IMR-90 (cell line): Measurements from ENCODE around the gene ENPP6. TPM values are rescaled to one million over a fixed set of nuclear protein-coding genes. Genes with fewer than 3 reads are reported as not detected.

Source experiments
- ATAC-seq: fragments of 200-7000 bp; cut with Tn5 transposase; 2 replicates; pipeline ENCODE4 v1.9.1; 2020; ENCODE audit warnings: low read depth, mild to moderate bottlenecking, moderate library complexity
- BruUV-seq: library from RNA; stranded (reverse); fragments of 400-500 nt; replicated peaks from 2 replicates; lab custom pipeline; 2021; lab: Mats Ljungman, UMichigan
- CTCF ChIA-PET: fragments of 300-600 bp; formaldehyde crosslinking; extraction: SDS; loops from one replicate; lab custom pipeline; 2021; ENCODE audit warnings: antibody characterized with exemption; lab: Yijun Ruan, JAX
- POLR2A ChIA-PET: fragments of 300-600 bp; sonication (Branson Sonifier 250); formaldehyde crosslinking; loops from one replicate; lab custom pipeline; 2022; ENCODE audit warnings: antibody characterized with exemption; ENCODE audit not compliant: unreplicated experiment; lab: Charles Lee
- DNase-seq: peaks from one replicate; pipeline ENCODE4 v3.0.0; 2013
- H2AFZ ChIP-seq: replicated peaks from 2 replicates; pipeline ENCODE3; 2013; ENCODE audit warnings: low read length, mild to moderate bottlenecking; ENCODE audit not compliant: poor library complexity
- H2AK5ac ChIP-seq: 2 replicates; pipeline ENCODE4 v1.6.1; 2013; ENCODE audit warnings: low read depth, low read length, inconsistent platforms
- H2AK9ac ChIP-seq: replicated peaks from 2 replicates; pipeline ENCODE3; 2013; ENCODE audit warnings: mild to moderate bottlenecking, low read depth, low read length, moderate library complexity; ENCODE audit not compliant: poor library complexity
- H2BK120ac ChIP-seq: 2 replicates; pipeline ENCODE4 v1.6.1; 2013; ENCODE audit warnings: low read depth, low read length, inconsistent platforms
- H2BK15ac ChIP-seq: 3 replicates; pipeline ENCODE4 v1.6.1; 2013; ENCODE audit warnings: low read depth, low read length, inconsistent platforms
- H2BK20ac ChIP-seq: 2 replicates; pipeline ENCODE4 v1.6.1; 2013; ENCODE audit warnings: low read depth, mild to moderate bottlenecking, inconsistent platforms, low read length, moderate library complexity
- H2BK5ac ChIP-seq: 2 replicates; pipeline ENCODE4 v1.6.1; 2013; ENCODE audit warnings: mild to moderate bottlenecking, low read depth, low read length, inconsistent platforms; ENCODE audit not compliant: poor library complexity, severe bottlenecking
- H3K14ac ChIP-seq: replicated peaks from 2 replicates; pipeline ENCODE4 v1.6.1; 2013; ENCODE audit warnings: low read depth, low read length, inconsistent platforms
- H3K18ac ChIP-seq: 2 replicates; pipeline ENCODE4 v1.6.1; 2013; ENCODE audit warnings: low read depth, low read length, control low read depth
- H3K23ac ChIP-seq: 2 replicates; pipeline ENCODE4 v1.6.1; 2013; ENCODE audit warnings: low read depth, low read length, inconsistent platforms
- H3K27ac ChIP-seq: 2 replicates; pipeline ENCODE4 v1.5.1; 2013; ENCODE audit warnings: mild to moderate bottlenecking, control low read depth, low read length; ENCODE audit not compliant: insufficient read depth
- H3K27me3 ChIP-seq: 2 replicates; pipeline ENCODE4 v1.6.1; 2013; ENCODE audit warnings: low read length; ENCODE audit not compliant: control insufficient read depth, insufficient read depth
- H3K36me3 ChIP-seq: 2 replicates; pipeline ENCODE4 v1.6.1; 2013; ENCODE audit warnings: low read length, mixed read lengths; ENCODE audit not compliant: control insufficient read depth, insufficient read depth
- H3K4ac ChIP-seq: 2 replicates; pipeline ENCODE4 v1.6.1; 2013; ENCODE audit warnings: low read depth, low read length, inconsistent platforms
- H3K4me1 ChIP-seq: 2 replicates; pipeline ENCODE4 v1.6.1; 2013; ENCODE audit warnings: low read length, mixed read lengths; ENCODE audit not compliant: control insufficient read depth, insufficient read depth
- H3K4me2 ChIP-seq: 2 replicates; pipeline ENCODE4 v1.6.1; 2013; ENCODE audit warnings: low read depth, mild to moderate bottlenecking, control low read depth, low read length, moderate library complexity
- H3K4me3 ChIP-seq: 2 replicates; pipeline ENCODE4 v1.5.1; 2013; ENCODE audit warnings: low read depth, mild to moderate bottlenecking, control low read depth, low read length, moderate library complexity; ENCODE audit not compliant: insufficient read depth
- H3K56ac ChIP-seq: 2 replicates; pipeline ENCODE4 v1.6.1; 2013; ENCODE audit warnings: low read length, inconsistent platforms; ENCODE audit not compliant: insufficient read depth; ENCODE audit errors: extremely low read depth
- H3K79me1 ChIP-seq, 2 experiments: 2 replicates each; pipeline ENCODE4 v1.6.1; 2013; ENCODE audit warnings: low read length in 2 of 2, inconsistent platforms in 1 of 2, low read depth in 1 of 2
- H3K9ac ChIP-seq: 2 replicates; pipeline ENCODE4 v1.6.1; 2013; ENCODE audit warnings: low read depth, low read length, control low read depth
- H3K9me1 ChIP-seq: 2 replicates; pipeline ENCODE4 v1.6.1; 2013; ENCODE audit warnings: low read length, inconsistent platforms; ENCODE audit not compliant: insufficient read depth
- H3K9me3 ChIP-seq: 2 replicates; pipeline ENCODE4 v1.6.1; 2013; ENCODE audit warnings: low read length; ENCODE audit not compliant: control insufficient read depth, insufficient read depth
- H4K20me1 ChIP-seq: 2 replicates; pipeline ENCODE4 v1.6.1; 2013; ENCODE audit warnings: low read length, inconsistent platforms; ENCODE audit not compliant: insufficient read depth
- H4K5ac ChIP-seq: 2 replicates; pipeline ENCODE4 v1.6.1; 2013; ENCODE audit warnings: mild to moderate bottlenecking, low read depth, low read length, control low read depth
- H4K8ac ChIP-seq, 2 experiments: 2 replicates each; pipeline ENCODE4 v1.6.1; 2013; ENCODE audit warnings: low read depth in 2 of 2, low read length in 2 of 2, control low read depth in 1 of 2, inconsistent platforms in 1 of 2
- H4K91ac ChIP-seq: 2 replicates; pipeline ENCODE4 v1.6.1; 2013; ENCODE audit warnings: low read depth, low read length, inconsistent platforms; ENCODE audit not compliant: insufficient read depth
- BHLHE40 ChIP-seq: fragments of 150-350 bp; IDR thresholded peaks from 2 replicates; pipeline ENCODE4 v1.6.1; 2016; ENCODE audit warnings: mild to moderate bottlenecking, low read depth, low read length
- CEBPB ChIP-seq: IDR thresholded peaks from 2 replicates; pipeline ENCODE4 v1.6.1; 2012; ENCODE audit warnings: low read depth, low read length, improper control_type of control experiment
- CHD1 ChIP-seq: IDR thresholded peaks from 2 replicates; pipeline ENCODE4 v1.6.1; 2012; ENCODE audit warnings: low read depth, low read length, improper control_type of control experiment
- FOS ChIP-seq: fragments of 150-350 bp; IDR thresholded peaks from 2 replicates; pipeline ENCODE4 v1.6.1; 2016; ENCODE audit warnings: low read depth, low read length
- MAFK ChIP-seq: IDR thresholded peaks from 2 replicates; pipeline ENCODE4 v1.6.1; 2012; ENCODE audit warnings: low read depth, low read length, improper control_type of control experiment
- MAZ ChIP-seq: IDR thresholded peaks from 2 replicates; pipeline ENCODE4 v1.6.1; 2012; ENCODE audit warnings: low read depth, mild to moderate bottlenecking, low read length, improper control_type of control experiment, moderate library complexity, borderline replicate concordance
- MXI1 ChIP-seq: IDR thresholded peaks from 2 replicates; pipeline ENCODE4 v1.6.1; 2012; ENCODE audit warnings: low read depth, mild to moderate bottlenecking, low read length, moderate library complexity, borderline replicate concordance
- NFE2L2 ChIP-seq: fragments of 150-350 bp; IDR thresholded peaks from 2 replicates; pipeline ENCODE4 v1.6.1; 2016; ENCODE audit warnings: low read depth, mild to moderate bottlenecking, low read length
- POLR2A ChIP-seq: IDR thresholded peaks from 2 replicates; pipeline ENCODE4 v1.6.1; 2012; ENCODE audit warnings: mild to moderate bottlenecking, low read depth, low read length
- RAD21 ChIP-seq: IDR thresholded peaks from 2 replicates; pipeline ENCODE4 v1.6.1; 2012; ENCODE audit warnings: low read length, improper control_type of control experiment
- RCOR1 ChIP-seq: IDR thresholded peaks from 2 replicates; pipeline ENCODE4 v1.6.1; 2012; ENCODE audit warnings: mild to moderate bottlenecking, low read length, improper control_type of control experiment; ENCODE audit not compliant: insufficient replicate concordance
- RFX5 ChIP-seq: IDR thresholded peaks from 2 replicates; pipeline ENCODE4 v1.8.0; 2012; ENCODE audit warnings: low read depth, mild to moderate bottlenecking, low read length, moderate library complexity
- SMC3 ChIP-seq: fragments of 150-350 bp; IDR thresholded peaks from 2 replicates; pipeline ENCODE4 v1.6.1; 2016; ENCODE audit warnings: low read depth, mild to moderate bottlenecking, antibody characterized with exemption, low read length, moderate library complexity
- WGBS, 2 experiments: methylation state at CpG; one replicate each; pipeline versions ENCODE4 v1.1.5 to v1.1.7; 2013; ENCODE audit warnings: missing lambda C conversion rate in 2 of 2; ENCODE audit not compliant: insufficient read length in 1 of 2; ENCODE audit errors: extremely low coverage in 2 of 2; 5-methylcytosine and 5-hydroxymethylcytosine counted together
- dilution Hi-C: fragments of 300-500 bp; cut with HindIII; formaldehyde crosslinking; loops from one replicate; pipeline ENCODE4 v1.14.3; 2018; ENCODE audit warnings: low sequenced_read_pairs; ENCODE audit not compliant: unreplicated experiment
- in situ Hi-C: fragments of 300-500 bp; cut with MboI; formaldehyde crosslinking; loops from 3 replicates; pipeline ENCODE4 v1.14.3; 2019; ENCODE audit warnings: low sequenced_read_pairs, inconsistent platforms, mixed read lengths
- intact Hi-C: fragments of 100-400 bp; cut with micrococcal nuclease; formaldehyde crosslinking; loops from 2 replicates; pipeline ENCODE4 v1.10.0; 2022
- polyA plus RNA-seq, 3 experiments: library from polyadenylated mRNA; depleted of rRNA; stranded (reverse); fragments of >200 nt; gene quantifications; 2 replicates each; pipeline ENCODE4 v1.2.3, GENCODE V29; 2012; ENCODE audit warnings: low replicate concordance in 1 of 3
- total RNA-seq: library from RNA; depleted of rRNA; stranded (reverse); fragments of >200 nt; gene quantifications from 2 replicates; pipeline ENCODE4 v1.2.3, GENCODE V29; 2012
- TF ChIP-seq, protein P1 (sequence below): fragments of 150-350 bp; IDR thresholded peaks from 2 replicates; pipeline ENCODE4 v1.6.1; 2017; ENCODE audit warnings: mild to moderate bottlenecking, antibody characterized with exemption, low read length, low read depth
- TF ChIP-seq, protein P2 (sequence below): conservative IDR thresholded peaks from 2 replicates; pipeline ENCODE4 v1.5.1; 2012; ENCODE audit warnings: mild to moderate bottlenecking, low read depth, low read length, improper control_type of control experiment
- TF ChIP-seq, protein P3 (sequence below): fragments of 150-350 bp; IDR thresholded peaks from 2 replicates; pipeline ENCODE4 v1.6.1; 2016; ENCODE audit warnings: low read depth, mild to moderate bottlenecking, low read length, moderate library complexity, borderline replicate concordance

Gene ENPP6
- total and polyA plus RNA-seq, 2 of the 4 experiments (the other 2 are of a cell fraction) = not detected

DNA sequence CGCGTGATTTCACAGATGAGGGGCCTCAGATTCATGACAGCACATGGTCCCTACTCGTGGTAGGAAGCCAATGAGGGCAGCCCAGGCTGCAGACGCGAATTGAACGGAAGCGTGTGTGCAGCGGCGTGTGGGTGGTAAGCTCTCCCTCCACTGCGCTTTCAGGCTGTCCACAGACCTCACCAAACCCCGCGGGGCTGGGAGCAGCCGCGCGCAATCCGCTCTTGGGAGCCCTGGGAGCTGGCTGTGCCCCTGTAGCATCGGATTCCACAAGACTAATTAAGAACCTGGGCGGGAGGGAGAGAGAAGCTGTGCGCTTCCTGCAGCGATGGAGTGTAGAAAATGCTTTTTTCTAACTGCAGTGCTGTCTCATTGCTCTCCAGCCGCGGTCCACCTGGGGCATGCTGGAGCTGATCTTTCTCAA lies 177.7 kb downstream of the ENPP6 start:
- Histone ChIP-seq H3K56ac (no peak overlapping the region), H4K20me1 (no peaks in the 10 kb centered on the region), H3K36me3 (no peaks in the 10 kb centered on the region), H4K5ac (peak overlapping the region; percentile 26; the same call in 1 of the 2 replicates), H2BK5ac (no peak overlapping the region), H3K4me3 (no peak overlapping the region), H3K14ac (no peak overlapping the region), H2BK15ac (peak overlapping the region; percentile 27; the same call in 1 of the 3 replicates), H3K9me1 (peaks cover 4% of the 10 kb centered on the region), H3K9me3 (peaks cover under 1% of the 10 kb centered on the region; the same call in 1 of the 2 replicates), H3K4me2 (no peak overlapping the region; the same call in 1 of the 2 replicates), H3K9ac (no peak overlapping the region), H3K4me1 (peaks cover 3% of the 10 kb centered on the region; the same call in 1 of the 2 replicates), H3K79me1 (no peaks in the 10 kb centered on the region), H4K8ac (no peak overlapping the region), H2AFZ (no peak overlapping the region), H2BK120ac (peak overlapping the region; percentile 22; the same call in 1 of the 2 replicates), H3K23ac (no peak overlapping the region), H3K18ac (peak overlapping the region; percentile 54; the same call in 1 of the 2 replicates), H2AK5ac (peak overlapping the region; percentile 12), H3K27ac (peak overlapping the region; percentile 91; the same call in 1 of the 2 replicates), H2BK20ac (no peak overlapping the region), H4K91ac (no peak overlapping the region), H2AK9ac (no peak overlapping the region), H3K4ac (no peak overlapping the region), H3K27me3 (no peaks in the 10 kb centered on the region; the same call in 1 of the 2 replicates)
- TF ChIP-seq CHD1 (no peak), RCOR1 (no peak), MAZ (no peak), NFE2L2 (no peak), POLR2A (no peak), RFX5 (no peak), CEBPB (no peak), SMC3 (no peak), BHLHE40 (no peak), FOS (no peak), MXI1 (no peak), RAD21 (no peak), MAFK (no peak)
- TF ChIP-seq, protein P1, sequence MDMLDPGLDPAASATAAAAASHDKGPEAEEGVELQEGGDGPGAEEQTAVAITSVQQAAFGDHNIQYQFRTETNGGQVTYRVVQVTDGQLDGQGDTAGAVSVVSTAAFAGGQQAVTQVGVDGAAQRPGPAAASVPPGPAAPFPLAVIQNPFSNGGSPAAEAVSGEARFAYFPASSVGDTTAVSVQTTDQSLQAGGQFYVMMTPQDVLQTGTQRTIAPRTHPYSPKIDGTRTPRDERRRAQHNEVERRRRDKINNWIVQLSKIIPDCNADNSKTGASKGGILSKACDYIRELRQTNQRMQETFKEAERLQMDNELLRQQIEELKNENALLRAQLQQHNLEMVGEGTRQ = no peak
- TF ChIP-seq, protein P2, sequence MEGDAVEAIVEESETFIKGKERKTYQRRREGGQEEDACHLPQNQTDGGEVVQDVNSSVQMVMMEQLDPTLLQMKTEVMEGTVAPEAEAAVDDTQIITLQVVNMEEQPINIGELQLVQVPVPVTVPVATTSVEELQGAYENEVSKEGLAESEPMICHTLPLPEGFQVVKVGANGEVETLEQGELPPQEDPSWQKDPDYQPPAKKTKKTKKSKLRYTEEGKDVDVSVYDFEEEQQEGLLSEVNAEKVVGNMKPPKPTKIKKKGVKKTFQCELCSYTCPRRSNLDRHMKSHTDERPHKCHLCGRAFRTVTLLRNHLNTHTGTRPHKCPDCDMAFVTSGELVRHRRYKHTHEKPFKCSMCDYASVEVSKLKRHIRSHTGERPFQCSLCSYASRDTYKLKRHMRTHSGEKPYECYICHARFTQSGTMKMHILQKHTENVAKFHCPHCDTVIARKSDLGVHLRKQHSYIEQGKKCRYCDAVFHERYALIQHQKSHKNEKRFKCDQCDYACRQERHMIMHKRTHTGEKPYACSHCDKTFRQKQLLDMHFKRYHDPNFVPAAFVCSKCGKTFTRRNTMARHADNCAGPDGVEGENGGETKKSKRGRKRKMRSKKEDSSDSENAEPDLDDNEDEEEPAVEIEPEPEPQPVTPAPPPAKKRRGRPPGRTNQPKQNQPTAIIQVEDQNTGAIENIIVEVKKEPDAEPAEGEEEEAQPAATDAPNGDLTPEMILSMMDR = no peak
- TF ChIP-seq, protein P3, sequence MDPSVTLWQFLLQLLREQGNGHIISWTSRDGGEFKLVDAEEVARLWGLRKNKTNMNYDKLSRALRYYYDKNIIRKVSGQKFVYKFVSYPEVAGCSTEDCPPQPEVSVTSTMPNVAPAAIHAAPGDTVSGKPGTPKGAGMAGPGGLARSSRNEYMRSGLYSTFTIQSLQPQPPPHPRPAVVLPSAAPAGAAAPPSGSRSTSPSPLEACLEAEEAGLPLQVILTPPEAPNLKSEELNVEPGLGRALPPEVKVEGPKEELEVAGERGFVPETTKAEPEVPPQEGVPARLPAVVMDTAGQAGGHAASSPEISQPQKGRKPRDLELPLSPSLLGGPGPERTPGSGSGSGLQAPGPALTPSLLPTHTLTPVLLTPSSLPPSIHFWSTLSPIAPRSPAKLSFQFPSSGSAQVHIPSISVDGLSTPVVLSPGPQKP = no peak
- ATAC-seq = peak; percentile 45
- DNase-seq = no peak
- 32% methylated on average over 4 of the region's 22 CpGs; no CpG with 5 or more reads in 1 of the 2 experiments for WGBS, 2 experiments
- no TSS peak for BruUV-seq
- POLR2A ChIA-PET = no interaction called here
- intact Hi-C loops (loop anchor here (2.0 kb wide), 1 partner anchor 51 kb away; no protein-coding TSS in a partner anchor), dilution Hi-C loops (no loop called here), in situ Hi-C loops (no loop called here)
- CTCF ChIA-PET = no interaction called here
